T-helper 9 cell (primary cell): ENCODE measurements around the gene KIF16B.
"Not testable (repeated sequence)": the region's sequence is repeated elsewhere in the genome, so short reads cannot be mapped to it uniquely, and the experiment has no call there.

Source experiments
- DNase-seq: peaks from one replicate; pipeline ENCODE4 v3.0.0-alpha.2; 2020
- total RNA-seq, 2 donors: gene quantifications; one replicate each; lab custom pipeline; 2026; lab: John Stamatoyannopoulos, UW

KIF16B gene, protein sequence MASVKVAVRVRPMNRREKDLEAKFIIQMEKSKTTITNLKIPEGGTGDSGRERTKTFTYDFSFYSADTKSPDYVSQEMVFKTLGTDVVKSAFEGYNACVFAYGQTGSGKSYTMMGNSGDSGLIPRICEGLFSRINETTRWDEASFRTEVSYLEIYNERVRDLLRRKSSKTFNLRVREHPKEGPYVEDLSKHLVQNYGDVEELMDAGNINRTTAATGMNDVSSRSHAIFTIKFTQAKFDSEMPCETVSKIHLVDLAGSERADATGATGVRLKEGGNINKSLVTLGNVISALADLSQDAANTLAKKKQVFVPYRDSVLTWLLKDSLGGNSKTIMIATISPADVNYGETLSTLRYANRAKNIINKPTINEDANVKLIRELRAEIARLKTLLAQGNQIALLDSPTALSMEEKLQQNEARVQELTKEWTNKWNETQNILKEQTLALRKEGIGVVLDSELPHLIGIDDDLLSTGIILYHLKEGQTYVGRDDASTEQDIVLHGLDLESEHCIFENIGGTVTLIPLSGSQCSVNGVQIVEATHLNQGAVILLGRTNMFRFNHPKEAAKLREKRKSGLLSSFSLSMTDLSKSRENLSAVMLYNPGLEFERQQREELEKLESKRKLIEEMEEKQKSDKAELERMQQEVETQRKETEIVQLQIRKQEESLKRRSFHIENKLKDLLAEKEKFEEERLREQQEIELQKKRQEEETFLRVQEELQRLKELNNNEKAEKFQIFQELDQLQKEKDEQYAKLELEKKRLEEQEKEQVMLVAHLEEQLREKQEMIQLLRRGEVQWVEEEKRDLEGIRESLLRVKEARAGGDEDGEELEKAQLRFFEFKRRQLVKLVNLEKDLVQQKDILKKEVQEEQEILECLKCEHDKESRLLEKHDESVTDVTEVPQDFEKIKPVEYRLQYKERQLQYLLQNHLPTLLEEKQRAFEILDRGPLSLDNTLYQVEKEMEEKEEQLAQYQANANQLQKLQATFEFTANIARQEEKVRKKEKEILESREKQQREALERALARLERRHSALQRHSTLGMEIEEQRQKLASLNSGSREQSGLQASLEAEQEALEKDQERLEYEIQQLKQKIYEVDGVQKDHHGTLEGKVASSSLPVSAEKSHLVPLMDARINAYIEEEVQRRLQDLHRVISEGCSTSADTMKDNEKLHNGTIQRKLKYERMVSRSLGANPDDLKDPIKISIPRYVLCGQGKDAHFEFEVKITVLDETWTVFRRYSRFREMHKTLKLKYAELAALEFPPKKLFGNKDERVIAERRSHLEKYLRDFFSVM (N-terminal part only)
- total RNA-seq = 30.9 to 36.2 reads per million in 2 donors

DNA sequence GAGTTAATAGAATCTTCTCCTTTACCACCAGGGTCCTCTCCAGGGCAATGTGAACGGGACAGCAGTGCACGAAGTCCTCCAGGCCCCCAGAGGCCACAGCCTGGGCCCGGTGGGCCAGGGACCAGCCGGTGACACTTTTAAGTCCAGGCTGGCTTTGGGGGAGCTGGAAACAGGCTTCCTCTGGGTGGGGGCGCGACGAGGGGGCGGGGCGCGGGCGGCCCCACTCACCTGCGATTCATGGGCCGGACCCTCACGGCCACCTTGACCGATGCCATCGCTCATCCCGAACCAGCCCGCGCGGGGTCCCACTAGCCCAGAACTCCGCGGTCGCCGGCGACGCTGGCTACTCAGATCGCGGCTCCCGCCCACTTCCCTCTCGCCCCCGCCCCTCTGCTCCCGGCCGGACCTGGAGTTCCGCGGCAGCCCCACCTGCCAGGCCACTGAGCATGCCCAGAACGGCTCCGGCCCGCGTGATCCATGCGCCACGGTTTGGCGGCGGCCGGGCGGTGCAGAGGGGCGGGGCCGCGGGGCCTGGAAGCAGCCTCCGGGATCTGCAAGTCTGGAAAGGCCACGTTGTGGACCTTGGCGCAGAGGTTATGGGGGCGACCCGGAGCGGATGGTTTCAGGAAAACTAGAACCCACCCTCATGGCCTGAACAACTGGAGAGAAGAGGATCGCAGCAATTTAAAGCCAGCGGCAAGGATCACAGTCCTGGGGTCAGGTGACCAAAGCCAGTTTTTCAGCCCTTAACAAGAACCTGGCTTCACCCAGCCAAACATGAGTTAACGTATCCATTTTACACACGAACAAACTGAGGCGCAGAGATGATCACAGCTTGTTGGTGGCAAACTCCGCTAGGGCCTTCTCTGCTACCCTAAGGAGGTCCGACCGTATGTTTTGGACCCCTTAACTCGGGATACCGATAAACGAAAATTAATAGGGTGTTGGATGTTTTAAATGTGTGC, at the start of gene KIF16B:
Gene KIF16B, minus strand, starts transcription at position 448 of the 965 bp plus-strand sequence. Its CDS starts 173 bp downstream, at position 275.
- peak; percentile 76 for DNase-seq

DNA sequence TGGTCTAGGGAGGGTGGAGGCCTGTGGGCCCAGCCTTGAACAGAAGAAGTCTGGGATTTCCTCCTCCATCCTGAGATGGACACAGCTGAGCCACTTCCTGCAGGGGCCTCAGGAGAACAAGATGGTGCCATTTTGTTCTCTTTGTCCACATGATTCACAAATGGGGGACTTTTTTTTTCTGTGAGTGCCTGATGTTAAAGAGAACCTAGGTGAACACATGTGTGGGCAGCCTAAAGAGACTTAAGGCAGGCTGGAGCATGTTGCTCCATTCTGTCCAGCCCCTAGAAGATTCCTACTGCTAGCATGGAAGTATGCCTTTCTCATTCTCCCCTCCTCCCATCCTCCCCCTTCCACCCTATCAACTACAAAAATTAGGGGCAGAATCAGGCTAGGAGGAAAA, 49.3 kb upstream of the KIF16B start:
- no peak for DNase-seq

DNA sequence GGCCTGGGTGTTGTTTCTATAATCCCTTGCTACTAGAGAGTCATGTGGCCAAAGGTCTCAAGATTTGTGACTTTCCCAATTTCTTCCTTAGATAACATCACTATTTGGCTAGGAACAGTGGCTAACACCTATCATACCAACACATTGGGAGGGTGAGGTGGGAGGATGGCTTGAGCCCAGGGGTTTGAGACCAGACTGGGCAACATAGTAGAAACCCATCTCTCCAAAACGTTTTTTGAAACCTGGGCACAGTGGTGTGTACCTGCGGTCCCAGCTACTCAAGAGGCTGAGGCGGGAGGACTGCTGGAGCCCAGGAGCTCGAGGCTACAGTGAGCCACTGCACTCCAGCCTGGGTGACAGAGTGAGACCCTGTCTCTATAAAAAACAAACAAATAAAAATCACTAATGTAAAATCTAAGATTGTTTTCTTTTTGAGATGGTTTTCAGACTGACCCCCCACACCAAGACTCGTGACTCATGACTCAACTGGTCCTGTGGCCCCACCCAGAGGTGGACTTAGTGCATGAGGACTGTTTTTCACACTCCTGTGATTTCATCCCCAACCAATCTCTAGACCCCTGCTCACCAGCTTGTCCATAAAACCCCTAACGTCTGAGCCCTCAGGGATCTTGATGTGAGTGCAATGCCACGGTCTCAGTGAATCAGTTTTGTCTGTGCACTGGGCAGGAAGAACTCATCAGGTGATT, 48.3 kb upstream of the KIF16B start:
- DNase-seq = no peak

DNA sequence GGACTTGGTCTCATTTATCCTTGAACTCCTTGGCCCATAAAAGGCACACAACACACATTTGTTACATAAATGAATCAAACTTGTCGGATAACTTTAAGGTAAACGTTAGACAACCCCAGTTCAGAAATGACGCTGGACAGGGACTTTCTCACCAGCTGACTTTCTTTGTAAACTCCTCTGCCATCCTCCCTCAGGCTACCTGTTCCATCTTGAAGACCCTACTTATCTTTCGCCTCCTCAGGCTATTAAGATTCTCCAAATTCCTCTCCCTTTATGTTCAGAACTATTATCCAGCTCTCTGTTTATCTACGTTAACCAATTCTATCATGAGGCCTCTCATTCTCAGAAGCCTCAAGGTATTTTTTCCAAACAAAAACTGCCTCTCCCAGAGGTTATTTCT, 47.7 kb upstream of the KIF16B start:
- no peak for DNase-seq

DNA sequence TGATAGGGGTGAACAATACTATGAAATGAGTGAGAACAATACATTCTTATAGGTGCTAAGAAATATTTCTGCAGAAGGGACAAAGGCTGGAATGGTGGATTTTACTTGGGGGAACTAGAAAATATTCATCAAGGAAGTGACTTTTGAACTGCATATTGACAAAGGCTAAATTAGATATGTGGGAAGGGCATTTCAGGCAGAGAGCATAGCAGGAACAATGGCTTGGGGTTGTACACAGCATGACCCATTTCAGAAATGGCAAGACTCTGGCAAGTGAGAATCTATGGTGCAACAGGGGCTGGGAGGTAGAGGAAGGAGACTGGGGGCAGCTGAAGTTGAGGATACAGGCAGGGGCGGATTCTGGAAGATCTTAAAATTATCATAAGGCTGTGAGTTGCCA, 46.7 kb upstream of the KIF16B start:
- no peak for DNase-seq

DNA sequence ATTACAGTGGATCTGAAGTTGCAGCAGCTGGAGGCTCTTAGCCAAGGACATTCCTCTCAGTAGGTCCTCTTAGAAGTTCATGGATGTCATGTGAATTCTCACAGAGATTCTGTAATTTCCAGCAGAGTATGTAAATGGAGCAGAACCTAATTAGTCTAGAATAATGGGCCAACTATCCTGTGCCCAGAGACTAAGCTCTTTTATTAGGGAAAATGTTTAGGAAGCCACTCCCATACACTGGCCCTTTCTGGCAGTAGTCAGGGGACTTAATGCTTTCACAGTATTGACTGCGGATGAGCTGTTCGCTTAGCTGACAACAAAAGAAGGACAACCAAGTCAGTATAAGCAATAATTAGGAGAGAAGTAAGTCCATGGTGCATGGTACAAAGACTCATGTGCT, 43.8 kb upstream of the KIF16B start:
- DNase-seq = no peak

DNA sequence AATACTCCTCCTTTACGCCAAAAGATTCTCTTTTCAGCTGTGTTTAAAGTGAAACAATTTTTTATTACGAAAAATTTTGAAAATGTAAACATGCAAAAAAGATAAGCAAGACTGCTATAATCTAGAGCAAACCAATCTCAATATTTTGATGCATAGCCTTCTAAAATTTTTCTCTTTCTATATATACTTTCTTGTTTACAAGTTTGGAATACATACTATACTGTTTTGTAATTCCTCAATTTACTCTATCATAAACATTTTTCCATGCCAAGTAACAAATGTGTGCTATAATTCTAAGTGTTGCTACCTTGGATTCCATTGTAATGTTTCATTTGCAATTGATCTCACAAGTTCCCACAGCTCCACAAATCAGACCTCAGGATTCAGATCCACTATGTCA, 43.1 kb upstream of the KIF16B start:
- no peak for DNase-seq

DNA sequence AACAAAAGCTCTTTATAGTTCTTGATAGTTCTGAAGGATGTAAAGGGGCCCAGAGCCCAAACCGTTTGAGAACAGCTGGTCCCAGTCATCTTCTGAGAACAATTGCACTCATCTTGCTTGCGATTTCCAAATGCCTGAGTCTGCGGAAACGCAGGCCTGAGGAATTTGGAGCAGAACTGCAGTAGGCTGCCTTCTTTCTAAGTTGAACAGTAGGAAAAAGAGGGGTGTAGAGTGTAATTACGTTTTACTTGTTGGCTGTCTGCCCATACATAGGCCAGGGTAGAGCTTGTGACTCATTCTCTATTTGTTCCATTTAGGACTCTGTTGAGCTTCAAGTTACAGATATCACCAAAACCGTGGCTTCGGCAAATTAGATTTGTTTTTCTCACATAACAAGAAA, 42.0 kb upstream of the KIF16B start:
- DNase-seq = no peak

DNA sequence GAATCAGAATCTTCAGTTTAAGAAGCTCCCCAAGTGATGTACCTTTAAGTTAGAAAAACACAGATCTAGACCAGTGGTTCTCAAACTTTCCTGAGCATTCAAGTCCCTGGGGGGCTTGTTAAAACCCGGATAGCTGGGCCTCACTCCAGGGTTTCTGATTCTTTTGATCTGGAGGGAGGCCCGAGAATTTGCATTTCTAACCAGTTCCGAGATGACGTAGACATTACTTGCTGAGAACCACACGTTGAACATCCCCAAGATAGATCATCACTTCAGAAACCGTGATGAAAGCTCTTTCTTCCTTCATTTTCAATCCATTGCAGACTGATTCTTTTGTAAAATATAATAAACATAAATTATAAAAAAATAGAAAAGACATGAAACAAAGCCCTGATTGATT, 40.7 kb upstream of the KIF16B start:
- no peak for DNase-seq

DNA sequence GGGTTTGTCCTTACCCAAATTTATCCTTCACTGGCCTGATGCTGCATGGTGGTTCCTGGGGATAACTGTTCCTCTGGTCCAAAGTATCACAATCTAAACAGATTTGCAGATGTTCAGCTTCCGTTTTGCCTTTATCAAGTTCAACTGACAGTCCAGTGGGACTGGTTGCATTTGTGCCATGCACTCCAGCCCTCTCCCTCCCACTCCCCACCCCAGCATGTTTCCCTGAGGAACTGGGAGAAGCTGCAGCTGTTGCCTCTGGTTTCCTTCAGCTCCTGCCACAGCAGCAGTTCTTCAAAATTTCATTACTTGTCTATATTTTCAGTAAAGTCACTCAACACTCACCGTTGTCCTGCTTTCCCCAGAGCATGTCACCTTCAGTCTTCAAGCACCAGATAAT, 39.5 kb upstream of the KIF16B start:
- DNase-seq = no peak

DNA sequence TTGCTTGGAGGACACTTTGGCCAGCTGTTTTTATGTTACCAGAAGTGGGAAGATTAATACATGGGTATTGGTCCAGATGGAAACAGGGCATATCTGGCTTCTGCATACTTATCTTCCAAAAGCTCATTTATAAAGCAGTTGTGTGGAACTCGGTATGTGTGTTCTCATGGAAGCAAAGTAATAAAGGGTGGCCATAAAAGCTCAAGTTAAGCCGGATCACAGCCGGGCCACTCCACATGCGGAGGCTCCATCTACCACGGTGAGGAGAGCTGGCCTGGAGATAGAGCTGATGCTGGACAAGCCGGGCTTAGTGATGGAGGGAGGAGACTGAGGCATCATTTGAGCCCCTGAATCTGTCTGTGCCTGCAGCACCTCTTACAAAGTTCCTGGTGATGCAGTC, 38.6 kb upstream of the KIF16B start:
- no peak for DNase-seq

DNA sequence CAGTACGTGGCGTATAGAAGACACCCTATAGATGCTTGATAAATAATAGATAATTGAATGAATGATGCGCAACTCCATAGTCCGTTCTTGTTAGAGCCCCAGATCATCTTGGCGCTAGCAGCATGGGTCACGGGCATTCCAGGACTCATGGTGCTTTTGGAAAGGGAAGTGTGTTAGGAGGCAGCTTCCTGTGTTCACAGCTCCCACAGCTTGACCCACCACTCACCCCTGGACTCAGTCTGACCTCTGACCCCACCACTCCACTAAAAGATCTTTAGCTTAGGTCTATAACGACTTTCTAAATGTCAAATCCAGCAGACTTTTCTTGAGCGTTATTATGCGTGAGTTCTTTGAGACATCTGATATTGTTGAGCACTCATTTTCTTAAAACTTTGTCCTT, 35.8 kb upstream of the KIF16B start:
- DNase-seq = no peak

DNA sequence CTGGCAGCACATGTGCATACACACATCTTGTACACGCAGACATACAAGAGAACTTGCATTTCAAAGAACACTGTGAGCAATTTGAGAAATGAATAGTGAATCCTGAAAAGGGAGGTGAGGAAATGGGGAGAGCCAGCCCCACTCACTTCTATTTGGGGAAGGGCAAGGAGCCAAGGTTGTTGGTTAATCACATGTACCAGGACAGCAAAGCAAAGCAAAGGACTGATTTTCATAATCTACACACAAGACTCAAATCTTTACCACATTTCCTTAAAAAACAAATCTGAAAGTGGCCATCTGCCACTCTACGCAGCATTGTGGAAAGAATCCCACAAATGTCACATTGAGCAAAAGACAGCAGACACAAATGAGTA, 35.0 kb upstream of the KIF16B start:
- no peak for DNase-seq

DNA sequence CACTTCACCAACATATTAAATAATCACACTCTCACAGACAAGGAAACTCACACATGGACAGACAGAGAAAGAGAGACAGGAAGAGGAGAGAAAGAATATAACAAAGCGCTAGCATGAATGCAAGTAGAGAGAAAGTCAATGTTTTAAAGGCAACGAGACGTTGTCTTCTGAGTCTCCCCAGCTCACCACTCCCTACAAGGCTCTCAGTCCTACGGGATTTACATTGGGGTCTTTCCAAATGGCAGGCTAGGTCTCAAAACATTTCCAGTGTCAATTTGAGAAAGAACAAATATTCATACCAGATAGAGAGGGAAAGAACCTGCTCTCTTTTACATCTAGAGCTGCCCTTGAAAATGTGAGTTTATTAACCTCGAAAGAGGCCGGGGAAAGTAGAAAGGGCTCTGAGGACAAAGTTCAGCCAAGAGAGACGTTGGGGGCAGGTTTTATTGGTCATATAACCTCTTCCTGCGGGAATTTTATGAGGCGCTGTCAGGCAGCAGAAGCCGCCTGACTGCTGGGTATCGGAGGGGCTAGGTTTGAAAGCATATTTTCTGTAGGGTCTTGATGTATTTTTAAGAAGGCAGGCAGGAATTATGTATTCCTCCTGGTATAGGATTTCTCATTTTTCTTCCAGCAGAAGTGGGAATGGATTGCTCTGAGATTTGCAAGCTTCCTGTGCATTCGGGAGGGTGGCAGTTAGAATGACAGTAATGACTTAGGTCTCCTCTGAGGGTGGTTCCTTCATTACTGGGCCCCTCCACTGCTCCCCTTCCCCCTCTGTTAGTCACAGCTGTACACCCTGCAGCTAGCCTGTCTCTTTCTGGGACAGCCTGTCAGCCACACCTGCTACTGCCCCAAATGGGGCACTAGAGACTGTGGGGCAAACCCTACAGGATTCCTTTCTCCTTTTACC, 34.4 kb upstream of the KIF16B start:
- DNase-seq = no peak

DNA sequence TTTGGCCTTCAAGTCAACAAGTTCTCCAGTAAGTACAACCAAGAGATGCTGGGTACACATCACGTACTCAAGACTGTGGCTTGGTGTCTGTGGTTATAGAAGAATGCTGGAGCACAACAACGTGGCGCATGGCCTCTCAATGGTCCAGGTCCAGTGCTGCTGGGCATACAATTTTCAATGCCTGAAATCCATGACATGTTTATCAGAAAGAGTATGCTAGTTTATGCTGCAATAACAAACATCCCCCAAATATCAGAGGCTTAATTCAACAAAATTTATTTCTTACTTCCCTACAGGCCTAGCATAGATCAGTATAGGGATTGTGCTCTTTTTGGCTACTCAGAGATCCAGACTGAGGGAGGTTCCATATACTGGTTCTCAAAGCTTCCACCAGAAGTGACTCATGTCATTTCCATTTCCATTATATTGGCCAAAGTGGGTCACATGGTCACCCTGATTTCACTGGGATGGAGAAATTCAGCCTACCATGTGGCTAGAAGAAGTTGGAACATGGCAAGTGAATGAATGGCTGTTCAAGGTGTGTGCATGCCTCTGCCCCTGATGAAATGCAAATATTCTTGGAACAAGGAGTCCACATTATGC, 33.3 kb upstream of the KIF16B start:
- no peak for DNase-seq

DNA sequence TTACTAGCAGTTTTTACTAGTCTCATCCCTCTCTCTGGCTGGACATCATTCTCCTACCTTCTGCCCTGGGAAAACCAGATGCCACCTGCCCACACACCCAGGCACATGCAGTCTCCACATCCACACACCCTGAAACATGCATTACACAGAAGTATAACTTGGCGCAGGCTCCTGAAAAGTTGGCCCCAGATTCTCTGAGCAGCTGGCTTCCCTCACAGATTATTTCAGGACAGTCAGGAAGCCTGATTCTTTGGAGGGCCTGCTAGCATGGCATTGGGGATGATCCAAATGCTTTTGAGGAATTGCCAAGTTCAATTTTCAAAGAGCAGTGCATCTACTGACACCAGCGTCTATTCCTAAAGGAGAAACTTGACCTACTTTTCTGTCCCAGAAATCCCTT, 27.8 kb upstream of the KIF16B start:
- no peak for DNase-seq

DNA sequence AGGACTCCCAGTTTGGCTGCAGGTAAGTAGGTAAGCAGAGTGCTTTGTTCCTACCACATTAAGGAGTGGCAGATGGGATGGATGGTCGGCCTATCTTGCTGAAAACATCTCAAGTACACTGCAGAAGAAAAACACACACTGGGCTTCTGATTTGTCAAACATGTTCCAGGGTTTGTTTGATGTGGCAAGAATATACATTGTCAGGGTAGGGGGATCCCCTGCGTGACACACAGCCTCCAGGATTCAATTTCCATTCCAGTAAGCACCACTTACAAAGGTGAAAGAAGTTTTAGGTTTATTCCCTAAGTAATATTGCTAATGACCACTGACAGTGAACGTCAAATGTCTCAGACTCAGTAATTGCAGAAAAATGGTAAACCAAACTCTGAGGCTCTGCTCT, 26.0 kb upstream of the KIF16B start:
- no peak for DNase-seq

DNA sequence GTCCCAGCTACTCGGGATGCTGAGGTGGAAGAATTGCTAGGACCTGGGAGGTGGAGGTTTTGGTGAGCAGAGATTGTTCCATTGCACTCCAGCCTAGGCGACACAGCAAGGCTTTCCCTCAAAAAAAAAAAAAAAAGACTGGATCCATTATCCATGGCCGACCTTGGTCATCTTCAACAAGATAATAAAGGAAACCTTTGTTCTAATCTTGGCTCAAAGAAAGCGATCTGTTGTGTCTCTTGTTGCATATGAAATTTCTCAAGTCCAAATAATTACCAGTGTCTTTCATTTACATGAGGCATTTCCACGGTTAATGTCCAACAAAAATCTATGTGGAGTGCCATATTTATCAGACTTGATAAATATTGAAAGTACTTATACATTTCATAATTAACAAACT, 23.7 kb upstream of the KIF16B start:
- DNase-seq = no peak

DNA sequence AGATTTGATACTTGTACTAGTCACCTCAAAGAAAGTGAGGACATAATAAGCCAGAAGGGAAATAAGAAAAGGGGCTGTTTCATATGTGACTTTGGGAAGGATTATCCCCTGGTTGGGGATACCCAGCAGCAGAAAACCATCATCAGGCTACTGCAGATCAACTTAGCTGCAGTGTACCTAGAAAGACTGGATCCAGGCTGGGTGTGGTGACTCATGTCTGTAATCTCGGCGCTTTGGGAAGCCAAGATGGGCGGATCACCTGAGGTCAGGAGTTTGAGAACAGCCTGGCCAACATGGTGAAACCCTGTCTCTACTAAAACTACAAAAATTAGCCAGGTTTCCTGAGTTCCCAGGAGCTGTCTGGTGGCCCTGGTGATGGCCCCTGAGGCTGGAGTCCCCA, 23.2 kb upstream of the KIF16B start:
- not testable (repeated sequence) for DNase-seq

DNA sequence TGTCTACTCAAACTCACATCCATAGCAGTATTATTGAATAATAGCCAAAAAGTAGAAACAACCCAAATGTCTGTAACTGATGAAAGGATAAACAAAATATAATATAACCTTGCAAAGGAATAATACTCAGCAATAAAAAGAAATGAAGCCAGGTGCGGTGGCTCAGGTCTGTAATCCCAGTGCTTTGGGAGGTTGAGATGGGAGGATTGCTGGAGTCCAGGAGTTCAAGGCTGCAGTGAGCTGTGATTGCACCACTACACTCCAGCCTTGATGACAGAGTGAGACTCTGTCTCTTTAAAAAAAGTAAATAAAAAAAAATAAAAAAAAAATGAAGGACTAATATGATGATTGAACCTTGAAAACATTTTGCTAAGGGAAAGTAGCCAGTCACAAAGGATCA, 22.1 kb upstream of the KIF16B start:
- DNase-seq = no peak
